Thyroid gland (tissue), 4 donors: ENCODE measurements around the gene CDHR1. TPM values are rescaled to one million over a fixed set of nuclear protein-coding genes. Genes with fewer than 3 reads are reported as not detected.

Experiments
- total RNA-seq, 4 donors: library from RNA; depleted of rRNA; stranded (reverse); fragments of >200 nt; gene quantifications; one replicate each; pipeline ENCODE4 v1.2.3, GENCODE V29; 2016

Gene CDHR1
- total RNA-seq, 4 donors from 2014 or later: 0.17 TPM; not detected in 3

Other genes with a start within 250 kb of the CDHR1 start
- 100 to 1,000 TPM; 165 to 251 (median 202) TPM for gene GHITM, start 55.0 kb upstream of the CDHR1 start, total RNA-seq
- gene GPR15LG, start 20.7 kb upstream of the CDHR1 start, total RNA-seq: not detected
- gene LRIT2, start 31.0 kb downstream of the CDHR1 start, total RNA-seq: not detected
- gene LRIT1, start 47.0 kb downstream of the CDHR1 start, total RNA-seq: not detected
- under 1 TPM in 1 of 4 donors, not detected in 3; 0.11 TPM for gene RGR, start 50.5 kb downstream of the CDHR1 start, total RNA-seq
- gene CCSER2, start 134.1 kb downstream of the CDHR1 start, total RNA-seq: 10 to 100 TPM; 50.1 to 71.0 (median 58.4) TPM